Left ventricle myocardium inferior (tissue), 1 donor: ENCODE data around the gene SLC40A1. TPM values are rescaled to one million over a fixed set of nuclear protein-coding genes. Genes with fewer than 3 reads are reported as not detected.

Experiments used
- DNase-seq: peaks from one replicate; pipeline ENCODE4 v3.0.0-alpha.2; 2020
- H3K27ac ChIP-seq: fragments of 200-600 bp; replicated peaks from 2 replicates; pipeline ENCODE4 v1.8.0; 2021
- H3K27me3 ChIP-seq: fragments of 200-600 bp; 2 replicates; pipeline ENCODE4 v1.8.0; 2021; ENCODE audit warnings: low read depth
- H3K36me3 ChIP-seq: fragments of 200-600 bp; 2 replicates; pipeline ENCODE4 v1.8.0; 2021
- H3K4me1 ChIP-seq: fragments of 200-600 bp; 2 replicates; pipeline ENCODE4 v1.8.0; 2021
- H3K4me3 ChIP-seq: fragments of 200-600 bp; 2 replicates; pipeline ENCODE4 v1.8.0; 2021; ENCODE audit warnings: mild to moderate bottlenecking, moderate library complexity
- H3K9me3 ChIP-seq: fragments of 200-600 bp; replicated peaks from 2 replicates; pipeline ENCODE4 v1.8.0; 2021
- CTCF ChIP-seq: fragments of 200-600 bp; IDR thresholded peaks from 2 replicates; pipeline ENCODE4 v1.8.0; 2021; ENCODE audit warnings: antibody characterized with exemption, mild to moderate bottlenecking, borderline replicate concordance
- intact Hi-C: fragments of 100-400 bp; cut with micrococcal nuclease; formaldehyde crosslinking; loops from one replicate; pipeline ENCODE4 v1.11.0; 2022
- total RNA-seq: library from RNA; stranded (reverse); fragmentation: NEBNext Ultra II Directional; extraction: Animal tissue kit (Norgen Biotek cat#: 25700); gene quantifications from one replicate; pipeline ENCODE4 v1.2.1, GENCODE V29; 2021
- donor health status: DM: no; HTN: yes; CAD: no; lungs with severe emphysema.

Gene SLC40A1
- total RNA-seq, 1 donor from 2014 or later = 44.0 TPM

DNA sequence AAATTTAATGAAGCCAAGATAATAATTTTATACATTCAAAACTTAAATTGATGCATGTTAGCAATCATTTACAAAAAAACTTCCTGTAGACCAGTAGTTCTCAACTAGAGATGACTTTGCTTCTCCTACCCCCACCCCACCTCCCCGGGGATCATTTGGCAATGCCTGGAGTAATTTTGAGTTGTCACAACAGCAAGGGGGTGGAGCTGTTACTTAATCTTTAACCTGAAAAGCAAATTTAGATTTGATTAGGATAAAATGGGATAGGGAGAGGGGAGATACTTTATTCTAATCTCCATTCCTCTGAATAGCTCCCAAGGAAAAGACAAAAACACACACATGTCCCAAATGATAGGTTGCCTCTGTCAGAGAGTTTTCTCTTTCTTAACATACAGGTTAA is 4.2 kb downstream of the SLC40A1 start:
- no peaks in the 10 kb centered on the region for H3K27me3 ChIP-seq
- H3K9me3 ChIP-seq = no peaks in the 10 kb centered on the region
- peak overlapping the region; percentile 70 for H3K27ac ChIP-seq
- peak overlapping the region; percentile 86 for H3K4me3 ChIP-seq
- intact Hi-C loops = loop anchor here (10.0 kb wide), 1 partner anchor 112 kb away; no protein-coding TSS in a partner anchor
- peaks cover 95% of the 10 kb centered on the region for H3K4me1 ChIP-seq
- peaks cover 29% of the 10 kb centered on the region for H3K36me3 ChIP-seq
- DNase-seq = peak; percentile 40
- no peak for TF ChIP-seq CTCF

GRCh38 chr2:189574793-189575475 is 5.7 kb downstream of the SLC40A1 start:
- DNase-seq = no peak
- peaks cover 39% of the 10 kb centered on the region for H3K36me3 ChIP-seq
- H3K9me3 ChIP-seq = no peaks in the 10 kb centered on the region
- no peak for TF ChIP-seq CTCF
- H3K27me3 ChIP-seq = no peaks in the 10 kb centered on the region
- peak overlapping the region; percentile 70 for H3K27ac ChIP-seq
- peaks cover 98% of the 10 kb centered on the region for H3K4me1 ChIP-seq
- intact Hi-C loops = loop anchor here (10.0 kb wide), 1 partner anchor 110 kb away; no protein-coding TSS in a partner anchor
- peak overlapping the region; percentile 86 for H3K4me3 ChIP-seq

DNA sequence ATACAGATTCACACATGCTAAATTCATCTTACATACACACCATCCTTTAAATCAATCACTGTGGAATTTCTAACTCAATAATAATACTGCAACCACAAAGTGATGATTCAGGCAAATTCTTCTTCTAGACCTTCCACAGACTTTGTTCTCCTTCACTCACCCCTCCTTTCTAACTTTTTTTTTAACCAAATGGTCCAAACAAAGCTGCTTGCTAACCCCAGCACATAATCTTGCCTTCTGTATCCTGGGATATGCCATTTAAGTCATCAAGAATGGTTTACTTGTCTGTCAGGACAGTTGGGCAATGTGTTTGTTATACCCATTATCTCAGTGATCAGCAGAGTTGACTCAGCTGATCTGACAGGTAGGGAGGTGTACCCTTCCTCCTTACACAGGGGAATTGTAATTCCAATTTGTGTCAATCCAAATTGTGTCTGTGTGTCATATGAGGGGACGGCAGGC is 10.0 kb downstream of the SLC40A1 start:
- Histone ChIP-seq H3K36me3 (peaks cover 72% of the 10 kb centered on the region), H3K27ac (peak overlapping the region; percentile 27), H3K9me3 (no peaks in the 10 kb centered on the region), H3K27me3 (no peaks in the 10 kb centered on the region), H3K4me3 (no peak overlapping the region), H3K4me1 (peaks cover 93% of the 10 kb centered on the region)
- no peak for TF ChIP-seq CTCF
- no peak for DNase-seq
- intact Hi-C loops = loop anchor here (10.0 kb wide), 1 partner anchor 106 kb away; no protein-coding TSS in a partner anchor

- peaks cover 84% of the 10 kb centered on the region for H3K36me3 ChIP-seq
- intact Hi-C loops = no loop called here
- TF ChIP-seq CTCF = no peak
- H3K9me3 ChIP-seq = no peaks in the 10 kb centered on the region
- peak overlapping the region; percentile 62 for H3K27ac ChIP-seq
- H3K27me3 ChIP-seq = no peaks in the 10 kb centered on the region
- no peak for DNase-seq
- H3K4me1 ChIP-seq = peaks cover 84% of the 10 kb centered on the region
- no peak overlapping the region for H3K4me3 ChIP-seq
Measured at GRCh38 chr2:189569295-189569910, 11.2 kb downstream of the SLC40A1 start.

GRCh38 chr2:189566046-189566445 is 14.5 kb downstream of the SLC40A1 start:
- DNase-seq = no peak
- Histone ChIP-seq H3K9me3 (no peaks in the 10 kb centered on the region), H3K4me3 (no peak overlapping the region), H3K27me3 (no peaks in the 10 kb centered on the region), H3K4me1 (peaks cover 82% of the 10 kb centered on the region), H3K27ac (peak overlapping the region; percentile 65), H3K36me3 (peaks cover 77% of the 10 kb centered on the region)
- no peak for TF ChIP-seq CTCF
- intact Hi-C loops = no loop called here
